GM12878 (cell line): ENCODE data around the gene TEKT1. TPM values are rescaled to one million over a fixed set of nuclear protein-coding genes. Genes with fewer than 3 reads are reported as not detected.

Experiments
- ATAC-seq: fragments of 200-7000 bp; cut with Tn5 transposase; 3 replicates; pipeline ENCODE4 v1.9.1; 2020; ENCODE audit warnings: mild to moderate bottlenecking, moderate library complexity
- BruUV-seq: library from RNA; stranded (reverse); fragments of 400-500 nt; replicated peaks from 2 replicates; lab custom pipeline; 2021; lab: Mats Ljungman, UMichigan
- CTCF ChIA-PET: fragments of 300-600 bp; sonication (Branson Sonifier 250); formaldehyde crosslinking; extraction: SDS; loops from one replicate; lab custom pipeline; 2021; ENCODE audit warnings: inconsistent platforms; lab: Yijun Ruan, JAX
- POLR2A ChIA-PET: fragments of 350-600 bp; formaldehyde crosslinking; extraction: SDS; loops from one replicate; lab custom pipeline; 2021; ENCODE audit warnings: inconsistent platforms; lab: Charles Lee
- RAD21 ChIA-PET: fragments of 300-600 bp; sonication (Branson Sonifier 250); formaldehyde crosslinking; loops from one replicate; lab custom pipeline; 2023; ENCODE audit warnings: antibody characterized with exemption; ENCODE audit not compliant: unreplicated experiment; lab: Charles Lee
- SMC1A ChIA-PET: fragments of 300-600 bp; sonication (Branson Sonifier 250); formaldehyde crosslinking; loops from one replicate; lab custom pipeline; 2023; ENCODE audit not compliant: unreplicated experiment, uncharacterized antibody; lab: Charles Lee
- DNase-seq: peaks from one replicate; pipeline ENCODE4 v3.0.0-alpha.2; 2011; ENCODE audit warnings: low read depth, low spot score
- FAIRE-seq: peaks from 3 replicates; lab custom pipeline; 2011; peaks lifted over from hg19 to GRCh38; lab: Jason Lieb, UNC
- H2AFZ ChIP-seq: 2 replicates; pipeline ENCODE4 v1.6.0; 2011; ENCODE audit warnings: low read depth, low read length, control low read depth; ENCODE audit not compliant: control insufficient read depth
- H3K27ac ChIP-seq: 2 replicates; pipeline ENCODE4 v1.5.1; 2011; ENCODE audit warnings: control low read depth; ENCODE audit not compliant: control insufficient read depth, insufficient read depth
- H3K27me3 ChIP-seq, 2 experiments: replicated peaks in 1 of 2; 2 replicates each; pipeline versions ENCODE4 v1.6.0 to v1.6.1; 2011; ENCODE audit warnings: low read length in 1 of 2; ENCODE audit not compliant: control insufficient read depth in 2 of 2, insufficient read depth in 2 of 2
- H3K36me3 ChIP-seq, 2 experiments: 2 replicates each; pipeline ENCODE4 v1.5.1; 2011; ENCODE audit warnings: low read length in 1 of 2; ENCODE audit not compliant: control insufficient read depth in 2 of 2, insufficient read depth in 2 of 2
- H3K4me1 ChIP-seq: 2 replicates; pipeline ENCODE4 v1.6.1; 2011; ENCODE audit warnings: mild to moderate bottlenecking, low read length, moderate library complexity, mixed read lengths; ENCODE audit not compliant: control insufficient read depth, insufficient read depth
- H3K4me2 ChIP-seq: 2 replicates; pipeline ENCODE4 v1.6.0; 2011; ENCODE audit warnings: control low read depth; ENCODE audit not compliant: control insufficient read depth, insufficient read depth
- H3K4me3 ChIP-seq: fragments of 200-600 bp; sonication (generic); 2 replicates; pipeline ENCODE4 v1.5.1; 2016
- H3K79me2 ChIP-seq: 2 replicates; pipeline ENCODE4 v1.6.0; 2011; ENCODE audit warnings: low read length; ENCODE audit not compliant: control insufficient read depth, insufficient read depth
- H3K9ac ChIP-seq: 2 replicates; pipeline ENCODE4 v1.8.0; 2011; ENCODE audit warnings: low read length, control low read depth, mixed read lengths; ENCODE audit not compliant: control insufficient read depth, insufficient read depth
- H3K9me3 ChIP-seq: replicated peaks from 3 replicates; pipeline ENCODE4 v1.5.1; 2011; ENCODE audit warnings: mild to moderate bottlenecking, low read length; ENCODE audit not compliant: control insufficient read depth, insufficient read depth
- H4K20me1 ChIP-seq: 2 replicates; pipeline ENCODE4 v1.6.0; 2011; ENCODE audit not compliant: control insufficient read depth, insufficient read depth
- ATF2 ChIP-seq: IDR thresholded peaks from 2 replicates; pipeline ENCODE4 v1.6.1; 2012; ENCODE audit warnings: low read length, inconsistent platforms
- CBX3 ChIP-seq: fragments of 200-600 bp; sonication (generic); IDR thresholded peaks from 2 replicates; pipeline ENCODE4 v1.6.1; 2016; ENCODE audit warnings: low read depth, borderline replicate concordance
- CTCF ChIP-seq, 3 experiments: IDR thresholded peaks in 2 of 3; conservative IDR thresholded peaks in 1 of 3; 2 replicates each; pipeline ENCODE4 v1.5.1; 2011; ENCODE audit warnings: low read depth in 3 of 3, low read length in 3 of 3, mild to moderate bottlenecking in 3 of 3, control low read depth in 2 of 3, moderate library complexity in 2 of 3, inconsistent platforms in 1 of 3, mixed read lengths in 1 of 3; ENCODE audit not compliant: control insufficient read depth in 2 of 3, insufficient read depth in 1 of 3; ENCODE audit errors: extremely low read depth in 1 of 3
- E2F4 ChIP-seq: IDR thresholded peaks from 2 replicates; pipeline ENCODE4 v1.6.1; 2012; ENCODE audit warnings: low read depth, low read length, improper control_type of control experiment
- HDAC6 ChIP-seq: fragments of 200-600 bp; sonication (generic); IDR thresholded peaks from one replicate; pipeline ENCODE4 v1.8.0; 2017; ENCODE audit warnings: antibody characterized with exemption; ENCODE audit not compliant: unreplicated experiment
- IKZF2 ChIP-seq, 2 experiments: fragments of 450-650 bp; IDR thresholded peaks; 2 replicates each; pipeline ENCODE4 v1.6.1; 2017; ENCODE audit warnings: mild to moderate bottlenecking in 2 of 2, moderate library complexity in 2 of 2
- MLLT1 ChIP-seq: fragments of 450-650 bp; IDR thresholded peaks from 2 replicates; pipeline ENCODE4 v1.6.1; 2016; ENCODE audit warnings: mild to moderate bottlenecking
- MXI1 ChIP-seq: fragments of 150-350 bp; IDR thresholded peaks from 2 replicates; pipeline ENCODE4 v1.6.1; 2011; ENCODE audit warnings: low read depth, mild to moderate bottlenecking, inconsistent platforms, low read length, improper control_type of control experiment
- NFXL1 ChIP-seq: fragments of 450-650 bp; IDR thresholded peaks from 2 replicates; pipeline ENCODE4 v1.6.1; 2017; ENCODE audit warnings: antibody characterized with exemption, mild to moderate bottlenecking, borderline replicate concordance
- PKNOX1 ChIP-seq: fragments of 450-650 bp; IDR thresholded peaks from 2 replicates; pipeline ENCODE4 v1.6.1; 2016; ENCODE audit warnings: mild to moderate bottlenecking
- POLR2A ChIP-seq: IDR thresholded peaks from 2 replicates; pipeline ENCODE4 v1.6.1; 2011; ENCODE audit warnings: low read depth, mild to moderate bottlenecking, low read length
- SRF ChIP-seq, 2 experiments: IDR thresholded peaks; 2 replicates each; pipeline ENCODE4 v1.6.1; 2011; ENCODE audit warnings: low read depth in 2 of 2, low read length in 2 of 2, mild to moderate bottlenecking in 1 of 2, moderate library complexity in 1 of 2
- SUPT20H ChIP-seq: IDR thresholded peaks from 2 replicates; pipeline ENCODE4 v1.6.1; 2011; ENCODE audit warnings: low read depth, mild to moderate bottlenecking, low read length, moderate library complexity, borderline replicate concordance; ENCODE audit not compliant: control insufficient read depth
- TAF1 ChIP-seq: IDR thresholded peaks from 2 replicates; pipeline ENCODE4 v1.6.1; 2011; ENCODE audit warnings: mild to moderate bottlenecking, low read depth, low read length, borderline replicate concordance
- USF2 ChIP-seq: IDR thresholded peaks from 2 replicates; pipeline ENCODE4 v1.6.1; 2011; ENCODE audit warnings: low read depth, low read length, improper control_type of control experiment, borderline replicate concordance
- ZNF217 ChIP-seq: fragments of 450-650 bp; IDR thresholded peaks from 2 replicates; pipeline ENCODE4 v1.6.1; 2017; ENCODE audit warnings: antibody characterized with exemption, mild to moderate bottlenecking
- ZZZ3 ChIP-seq: IDR thresholded peaks from 2 replicates; pipeline ENCODE4 v1.6.1; 2011; ENCODE audit warnings: low read depth; ENCODE audit not compliant: control insufficient read depth, insufficient read length
- in situ Hi-C: fragments of 300-500 bp; cut with MboI; formaldehyde crosslinking; loops from 9 replicates; pipeline ENCODE4 v1.14.3; 2018; ENCODE audit warnings: mixed read lengths
- intact Hi-C: fragments of 100-400 bp; cut with micrococcal nuclease; formaldehyde crosslinking; loops from one replicate; pipeline ENCODE4 v1.14.2; 2022; ENCODE audit not compliant: unreplicated experiment
- polyA plus RNA-seq, 11 experiments: library from polyadenylated mRNA; depleted of rRNA in 4 of 11; unstranded in 6 of 11; stranded (reverse) in 5 of 11; fragments of >200 nt; fragmentation: Nextera tagmentation in 4 of 11; fragmentation: Illumina TruSeq in 1 of 11; extraction: Ambion mirVana in 4 of 11; extraction: Trizol in 1 of 11; gene quantifications; 1 replicate in 1 of 11; 2 replicates in 10 of 11; pipeline versions ENCODE4 v1.2.1 to v1.2.3, GENCODE V29; 2011 to 2016; ENCODE audit warnings: inconsistent platforms in 2 of 11, missing spikeins in 2 of 11, low read depth in 1 of 11
- total RNA-seq, 4 experiments: library from RNA; depleted of rRNA in 3 of 4; stranded (reverse); fragments of >200 nt in 3 of 4; fragmentation: Illumina TruSeq in 1 of 4; extraction: Trizol in 1 of 4; gene quantifications; 2 replicates each; pipeline versions ENCODE4 v1.2.1 to v1.2.3, GENCODE V29; 2013 to 2021

Gene TEKT1
- total and polyA plus RNA-seq, 10 of the 15 experiments (the other 5 are each of a cell fraction or from before 2014, with no cell fraction given): not detected

GRCh38 chr17:6823011-6823442 is 8.5 kb downstream of the TEKT1 start:
- ChIA-PET SMC1A (no interaction called here), POLR2A (interaction anchor here (0.7 kb wide), 1 partner anchor 83 kb away, joined by 4 read pairs; no protein-coding TSS in a partner anchor), RAD21 (interaction anchor here (0.6 kb wide), 1 partner anchor 358 kb away, joined by 5 read pairs; no protein-coding TSS in a partner anchor), CTCF (no interaction called here)
- intact Hi-C loops (no loop called here), in situ Hi-C loops (no loop called here)
- Histone ChIP-seq H3K9ac (no peak overlapping the region), H3K36me3 (no peaks in the 10 kb centered on the region), H3K9me3 (no peaks in the 10 kb centered on the region), H3K27me3 (no peaks in the 10 kb centered on the region; a peak in 1 of 4 replicates), H3K4me3 (no peak overlapping the region), H3K4me1 (no peaks in the 10 kb centered on the region), H3K79me2 (no peaks in the 10 kb centered on the region), H4K20me1 (no peaks in the 10 kb centered on the region), H3K27ac (no peak overlapping the region), H3K4me2 (no peak overlapping the region), H2AFZ (no peak overlapping the region)
- no peak for ATAC-seq
- BruUV-seq: no TSS peak
- no peak for DNase-seq
- no peak for FAIRE-seq
- TF ChIP-seq TAF1: no peak
- no peak for TF ChIP-seq HDAC6
- TF ChIP-seq ZZZ3: no peak
- no peak for TF ChIP-seq USF2
- TF ChIP-seq IKZF2 (IDR thresholded peaks at IDR 0.05): no peak
- TF ChIP-seq E2F4: no peak
- no peak for TF ChIP-seq MLLT1
- TF ChIP-seq ZNF217: no peak
- no peak for TF ChIP-seq PKNOX1
- TF ChIP-seq ATF2: no peak
- no peak for TF ChIP-seq NFXL1
- TF ChIP-seq CTCF (IDR thresholded peaks at IDR 0.05 in 2 of 3, conservative IDR thresholded peaks at IDR 0.05 in 1 of 3; ENCODE audit: control insufficient read depth in 2 of 3, extremely low read depth in 1 of 3, insufficient read depth in 1 of 3, low read depth in 3 of 3, low read length in 3 of 3): no peak
- TF ChIP-seq MXI1: no peak
- TF ChIP-seq SRF (IDR thresholded peaks at IDR 0.05; ENCODE audit: low read depth in 2 of 2, low read length in 2 of 2): no peak
- TF ChIP-seq POLR2A: no peak
- no peak for TF ChIP-seq SUPT20H
- TF ChIP-seq CBX3: no peak
